Chondrocyte (in vitro differentiated cells): Measurements from ENCODE around the gene MUSK. TPM values are rescaled to one million over a fixed set of nuclear protein-coding genes. Genes with fewer than 3 reads are reported as not detected.

Experiments
- DNase-seq: peaks from one replicate; pipeline ENCODE4 v3.0.0; 2021; ENCODE audit warnings: mixed read lengths, low spot score
- H3K27ac Mint-ChIP-seq: one replicate; pipeline ENCODE4 v1.8.0; 2021; ENCODE audit warnings: mild to moderate bottlenecking, moderate library complexity, mixed read lengths; ENCODE audit not compliant: unreplicated experiment
- H3K27me3 Mint-ChIP-seq: 2 replicates; pipeline ENCODE4 v1.8.0; 2021; ENCODE audit warnings: low read depth, mixed read lengths
- H3K36me3 Mint-ChIP-seq: 2 replicates; pipeline ENCODE4 v1.8.0; 2021; ENCODE audit warnings: low read depth, mixed read lengths
- H3K4me1 Mint-ChIP-seq: 2 replicates; pipeline ENCODE4 v1.8.0; 2021; ENCODE audit warnings: low read depth, mild to moderate bottlenecking, mixed read lengths
- H3K4me3 Mint-ChIP-seq: one replicate; pipeline ENCODE4 v1.8.0; 2021; ENCODE audit warnings: mild to moderate bottlenecking, moderate library complexity, mixed read lengths; ENCODE audit not compliant: unreplicated experiment
- H3K9me3 Mint-ChIP-seq: 2 replicates; pipeline ENCODE4 v1.8.0; 2021; ENCODE audit warnings: low read depth, mixed read lengths
- total RNA-seq: library from RNA; stranded (reverse); gene quantifications from 3 replicates; pipeline ENCODE4 v1.2.1, GENCODE V29; 2021
- TF ChIP-seq, protein P1 (sequence below): fragments of 200-600 bp; sonication (generic); IDR thresholded peaks from 2 replicates; pipeline ENCODE4 v1.5.0; 2021; ENCODE audit warnings: antibody characterized with exemption, mild to moderate bottlenecking, moderate library complexity

MUSK gene
- total RNA-seq, 1 donor from 2014 or later = not detected

DNA sequence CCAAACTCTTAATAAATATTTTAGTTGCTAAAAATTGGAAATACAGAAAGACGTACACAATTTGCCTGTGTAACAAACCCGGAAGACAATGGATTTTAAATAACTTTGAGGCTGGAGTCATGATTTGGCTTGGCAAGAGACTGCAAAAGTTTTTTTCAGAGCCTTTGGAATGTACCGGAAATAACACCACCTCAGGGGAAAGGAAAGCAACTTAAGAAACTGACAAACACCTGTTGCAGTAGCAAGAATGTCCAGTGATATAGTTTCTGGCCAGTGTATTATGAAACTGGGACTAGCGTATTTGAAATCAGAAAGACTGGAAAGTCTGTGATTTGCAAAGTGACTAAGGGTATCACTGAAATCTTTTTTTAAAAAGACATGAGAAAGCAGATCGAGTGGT lies 842 bp downstream of the MUSK start:
- H3K9me3 Mint-ChIP-seq = no peaks in the 10 kb centered on the region

DNA sequence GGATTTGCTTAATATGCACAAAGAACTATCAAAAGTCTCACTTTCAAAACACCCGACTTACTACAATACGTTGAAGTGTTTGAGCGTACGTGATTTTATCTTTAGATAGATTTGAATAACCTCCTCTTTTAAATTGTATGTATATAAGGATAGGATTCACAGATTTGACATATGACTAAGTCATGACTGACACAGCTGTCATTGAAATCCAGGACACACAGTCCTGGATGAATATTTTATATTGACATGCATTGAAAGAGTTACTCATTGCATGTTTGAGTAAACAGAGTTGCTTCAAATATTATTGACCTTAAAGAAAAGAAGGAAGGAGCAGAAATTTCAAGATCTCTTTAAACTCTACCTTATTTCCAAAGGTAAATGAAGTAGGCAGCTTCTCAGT lies 3.3 kb downstream of the MUSK start:
- Mint-ChIP-seq H3K4me1 (peaks cover 10% of the 10 kb centered on the region), H3K27me3 (no peaks in the 10 kb centered on the region), H3K4me3 (no peak overlapping the region), H3K9me3 (no peaks in the 10 kb centered on the region), H3K36me3 (no peaks in the 10 kb centered on the region), H3K27ac (no peak overlapping the region)
- no peak for DNase-seq
- TF ChIP-seq, protein P1, sequence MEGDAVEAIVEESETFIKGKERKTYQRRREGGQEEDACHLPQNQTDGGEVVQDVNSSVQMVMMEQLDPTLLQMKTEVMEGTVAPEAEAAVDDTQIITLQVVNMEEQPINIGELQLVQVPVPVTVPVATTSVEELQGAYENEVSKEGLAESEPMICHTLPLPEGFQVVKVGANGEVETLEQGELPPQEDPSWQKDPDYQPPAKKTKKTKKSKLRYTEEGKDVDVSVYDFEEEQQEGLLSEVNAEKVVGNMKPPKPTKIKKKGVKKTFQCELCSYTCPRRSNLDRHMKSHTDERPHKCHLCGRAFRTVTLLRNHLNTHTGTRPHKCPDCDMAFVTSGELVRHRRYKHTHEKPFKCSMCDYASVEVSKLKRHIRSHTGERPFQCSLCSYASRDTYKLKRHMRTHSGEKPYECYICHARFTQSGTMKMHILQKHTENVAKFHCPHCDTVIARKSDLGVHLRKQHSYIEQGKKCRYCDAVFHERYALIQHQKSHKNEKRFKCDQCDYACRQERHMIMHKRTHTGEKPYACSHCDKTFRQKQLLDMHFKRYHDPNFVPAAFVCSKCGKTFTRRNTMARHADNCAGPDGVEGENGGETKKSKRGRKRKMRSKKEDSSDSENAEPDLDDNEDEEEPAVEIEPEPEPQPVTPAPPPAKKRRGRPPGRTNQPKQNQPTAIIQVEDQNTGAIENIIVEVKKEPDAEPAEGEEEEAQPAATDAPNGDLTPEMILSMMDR = no peak

More for the DNA sequence above, 842 bp downstream of the MUSK start:
- no peaks in the 10 kb centered on the region for H3K27me3 Mint-ChIP-seq
- H3K36me3 Mint-ChIP-seq = no peaks in the 10 kb centered on the region
- H3K4me3 Mint-ChIP-seq = no peak overlapping the region
- H3K4me1 Mint-ChIP-seq = peaks cover 10% of the 10 kb centered on the region
- TF ChIP-seq, protein P1 = no peak
- DNase-seq = no peak
- H3K27ac Mint-ChIP-seq = no peak overlapping the region

DNA sequence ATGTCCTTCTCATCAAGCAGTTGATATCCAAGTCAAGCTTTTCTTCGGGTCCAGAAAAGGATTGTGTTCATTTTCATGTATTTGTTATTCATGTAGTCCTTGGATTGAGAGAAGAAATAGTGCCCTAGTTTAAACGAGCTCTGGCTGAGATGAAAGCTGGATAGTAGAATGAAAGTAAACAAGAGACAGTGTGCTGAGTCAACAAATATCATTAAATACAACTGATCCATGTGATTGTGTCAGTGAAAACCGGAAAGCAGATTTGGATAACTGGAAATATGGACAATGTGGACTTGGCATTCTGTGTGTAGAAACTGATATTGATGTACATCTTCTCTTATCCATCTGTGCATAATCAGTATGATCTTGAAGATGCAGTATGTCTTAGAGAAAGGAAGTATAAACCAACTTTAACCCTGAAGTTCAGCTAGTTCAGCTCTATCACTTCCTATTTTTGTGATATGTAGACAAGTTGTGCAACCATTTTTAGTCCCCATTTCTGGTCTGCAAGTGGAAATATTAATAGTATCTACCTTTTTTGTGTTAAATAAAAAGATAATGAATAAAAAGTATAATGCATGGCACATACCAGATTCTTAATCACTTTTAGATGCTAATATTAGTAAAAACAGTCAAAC lies 4.4 kb downstream of the MUSK start:
- Mint-ChIP-seq H3K27me3 (no peaks in the 10 kb centered on the region), H3K9me3 (no peaks in the 10 kb centered on the region), H3K27ac (no peak overlapping the region), H3K4me3 (no peak overlapping the region), H3K36me3 (no peaks in the 10 kb centered on the region), H3K4me1 (peaks cover 10% of the 10 kb centered on the region)
- DNase-seq = no peak
- TF ChIP-seq, protein P1 = no peak

DNA sequence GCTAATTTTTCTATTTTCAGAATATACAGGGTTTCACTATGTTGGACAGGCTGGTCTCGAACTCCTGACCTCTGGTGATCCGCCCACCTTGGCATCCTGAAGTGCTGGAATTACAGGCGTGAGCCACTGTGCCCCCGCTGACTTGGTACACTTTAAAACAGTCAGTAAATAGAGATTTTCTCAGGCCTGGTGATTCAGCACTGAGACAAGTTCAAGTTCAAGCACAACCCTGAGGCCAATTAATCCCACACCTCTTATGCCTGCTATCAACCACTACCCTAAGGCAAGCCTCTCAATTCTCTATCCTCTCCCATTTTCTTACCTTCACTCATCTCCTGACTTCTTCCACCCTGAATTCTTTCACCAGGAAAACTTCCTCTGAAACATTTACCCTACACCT lies 18.9 kb downstream of the MUSK start:
- no peak for DNase-seq
- Mint-ChIP-seq H3K27me3 (no peaks in the 10 kb centered on the region), H3K4me1 (no peaks in the 10 kb centered on the region), H3K9me3 (peaks cover 3% of the 10 kb centered on the region), H3K27ac (no peak overlapping the region), H3K36me3 (no peaks in the 10 kb centered on the region), H3K4me3 (no peak overlapping the region)
- TF ChIP-seq, protein P1 = no peak

DNA sequence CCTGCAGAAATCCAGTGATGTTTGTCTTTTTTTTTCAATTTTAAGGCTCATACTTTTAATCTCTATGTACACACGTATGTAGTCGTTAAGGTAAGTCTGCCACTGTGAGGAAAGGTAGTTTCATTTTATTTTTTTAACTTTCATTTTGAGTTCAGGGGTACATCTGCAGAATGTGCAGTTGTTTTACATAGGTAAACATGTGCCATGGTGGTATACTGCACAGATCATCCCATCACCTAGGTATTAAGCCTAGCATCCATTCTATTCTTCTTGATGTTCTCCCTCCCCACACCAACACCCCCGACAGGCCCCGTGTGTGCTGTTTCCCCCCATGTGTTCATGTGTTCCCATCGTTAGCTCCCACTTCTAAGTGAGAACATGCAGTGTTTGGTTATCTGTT lies 19.7 kb downstream of the MUSK start:
- Mint-ChIP-seq H3K27me3 (no peaks in the 10 kb centered on the region), H3K4me3 (no peak overlapping the region), H3K4me1 (no peaks in the 10 kb centered on the region), H3K36me3 (no peaks in the 10 kb centered on the region), H3K27ac (no peak overlapping the region), H3K9me3 (peaks cover 3% of the 10 kb centered on the region)
- TF ChIP-seq, protein P1 = no peak
- no peak for DNase-seq
